CD4-positive, CD25-positive, alpha-beta regulatory T cell (primary cell): ENCODE measurements around the gene SORCS2. TPM values are rescaled to one million over a fixed set of nuclear protein-coding genes. Genes with fewer than 3 reads are reported as not detected.
"Not testable (repeated sequence)": the region's sequence is repeated elsewhere in the genome, so short reads cannot be mapped to it uniquely, and the experiment has no call there.

Experiments used
- ATAC-seq, 2 donors: fragments of 150-1000 bp; cut with Tn5 transposase; one replicate each; pipeline ENCODE4 v1.10.0; 2021; ENCODE audit warnings: low read depth in 2 of 2, moderate number of reproducible peaks in 2 of 2, moderate library complexity in 1 of 2
- DNase-seq, 3 donors: peaks; one replicate each; pipeline versions ENCODE4 v3.0.0 to v3.0.0-alpha.2; 2012 to 2022; ENCODE audit warnings: mixed read lengths in 1 of 3
- H3K27ac ChIP-seq: one replicate; pipeline ENCODE4 v1.7.0; 2013; ENCODE audit warnings: mild to moderate bottlenecking, low read length; ENCODE audit not compliant: insufficient read depth, poor library complexity, severe bottlenecking
- H3K27me3 ChIP-seq: one replicate; pipeline ENCODE4 v1.7.0; 2013; ENCODE audit warnings: low read length; ENCODE audit not compliant: control insufficient read depth, insufficient read depth
- H3K36me3 ChIP-seq: one replicate; pipeline ENCODE4 v1.7.0; 2013; ENCODE audit warnings: mild to moderate bottlenecking, low read length, moderate library complexity; ENCODE audit not compliant: control insufficient read depth, insufficient read depth
- H3K4me1 ChIP-seq: 2 replicates; pipeline ENCODE4 v1.7.0; 2013; ENCODE audit warnings: mild to moderate bottlenecking, low read length; ENCODE audit not compliant: insufficient read depth, control insufficient read depth, poor library complexity, severe bottlenecking
- H3K4me3 ChIP-seq: one replicate; pipeline ENCODE4 v1.7.0; 2013; ENCODE audit warnings: low read depth, mild to moderate bottlenecking, low read length, moderate library complexity
- H3K9me3 ChIP-seq, 2 experiments: 1 replicate in 1 of 2; 2 replicates in 1 of 2; pipeline ENCODE4 v1.7.0; 2013; ENCODE audit warnings: low read length in 2 of 2, mild to moderate bottlenecking in 1 of 2, moderate library complexity in 1 of 2; ENCODE audit not compliant: control insufficient read depth in 2 of 2
- H3K27ac Mint-ChIP-seq, 3 donors: one replicate each; pipeline ENCODE4 v1.8.0; 2020 to 2022; ENCODE audit warnings: mild to moderate bottlenecking in 3 of 3, mixed read lengths in 3 of 3, moderate library complexity in 2 of 3
- H3K27me3 Mint-ChIP-seq: one replicate; pipeline ENCODE4 v1.8.0; 2022; ENCODE audit warnings: mild to moderate bottlenecking, mixed read lengths
- H3K36me3 Mint-ChIP-seq: one replicate; pipeline ENCODE4 v1.8.0; 2020; ENCODE audit warnings: mixed read lengths
- H3K4me1 Mint-ChIP-seq, 4 donors: one replicate each; pipeline ENCODE4 v1.8.0; 2020 to 2022; ENCODE audit warnings: mixed read lengths in 4 of 4, mild to moderate bottlenecking in 1 of 4
- H3K4me3 Mint-ChIP-seq, 4 donors: one replicate each; pipeline ENCODE4 v1.8.0; 2020 to 2022; ENCODE audit warnings: mild to moderate bottlenecking in 4 of 4, mixed read lengths in 4 of 4, moderate library complexity in 3 of 4
- H3K9me3 Mint-ChIP-seq, 7 donors: one replicate each; pipeline ENCODE4 v1.8.0; 2020 to 2022; ENCODE audit warnings: mixed read lengths in 7 of 7, mild to moderate bottlenecking in 3 of 7, moderate library complexity in 2 of 7
- polyA plus RNA-seq, 4 donors: library from polyadenylated mRNA; unstranded; fragments of 300-500 nt; fragmentation: Illumina TruSeq; gene quantifications; one replicate each; pipeline ENCODE4 v1.2.3, GENCODE V29; 2021
- total RNA-seq: library from RNA; stranded (reverse); gene quantifications from one replicate; pipeline ENCODE4 v1.2.3, GENCODE V29; 2022

SORCS2 gene
- total and polyA plus RNA-seq, 5 donors from 2014 or later = not detected

DNA sequence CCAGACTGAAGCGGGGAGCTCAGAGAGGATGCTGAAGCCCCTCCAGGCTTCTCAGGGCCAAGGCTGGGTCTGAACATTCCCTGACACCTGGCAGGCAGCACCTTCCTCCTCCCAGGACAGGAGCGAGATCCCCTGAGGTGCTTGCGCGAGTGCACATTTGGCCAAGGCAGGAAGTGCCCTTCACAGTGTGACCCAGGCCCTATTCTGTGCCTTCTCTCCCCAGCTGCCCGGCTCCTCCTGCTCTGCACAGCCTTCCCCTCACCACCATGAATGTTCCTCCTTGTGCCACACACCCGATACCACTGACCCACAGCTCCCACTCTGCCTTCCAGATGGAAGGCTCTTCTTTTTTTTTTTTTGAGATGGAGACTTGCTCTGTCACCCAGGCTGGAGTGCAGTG is 259.5 kb downstream of the SORCS2 start:
- no peaks in the 10 kb centered on the region for H3K27me3 Mint-ChIP-seq
- Histone ChIP-seq H3K9me3 (no peaks in the 10 kb centered on the region), H3K4me1 (no peaks in the 10 kb centered on the region), H3K36me3 (no peaks in the 10 kb centered on the region), H3K4me3 (no peak overlapping the region), H3K27me3 (no peaks in the 10 kb centered on the region), H3K27ac (no peak overlapping the region)
- ATAC-seq = no peak
- DNase-seq = no peak
- H3K4me3 Mint-ChIP-seq = no peak overlapping the region
- no peaks in the 10 kb centered on the region for H3K4me1 Mint-ChIP-seq
- no peak overlapping the region for H3K27ac Mint-ChIP-seq
- H3K9me3 Mint-ChIP-seq = peaks cover 0 to 8% (median 0%) of the 10 kb centered on the region in 7 donors
- no peaks in the 10 kb centered on the region for H3K36me3 Mint-ChIP-seq

DNA sequence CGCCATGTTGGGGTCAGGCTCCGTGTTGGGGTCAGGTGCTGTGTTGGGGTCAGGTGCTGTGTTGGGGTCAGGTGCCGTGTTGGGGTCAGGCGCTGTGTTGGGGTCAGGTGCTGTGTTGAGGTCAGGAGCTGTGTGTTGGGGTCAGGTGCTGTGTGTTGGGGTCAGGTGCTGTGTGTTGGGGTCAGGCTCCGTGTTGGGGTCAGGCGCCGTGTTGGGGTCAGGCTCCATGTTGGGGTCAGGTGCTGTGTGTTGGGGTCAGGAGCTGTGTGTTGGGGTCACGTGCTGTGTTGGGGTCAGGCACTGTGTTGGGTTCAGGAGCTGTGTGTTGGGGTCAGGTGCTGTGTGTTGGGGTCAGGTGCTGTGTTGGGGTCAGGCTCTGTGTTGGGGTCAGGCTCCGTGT is 260.5 kb downstream of the SORCS2 start:
- H3K4me3 ChIP-seq, H3K4me1 ChIP-seq, H3K36me3 Mint-ChIP-seq, H3K27ac Mint-ChIP-seq, H3K36me3 ChIP-seq, DNase-seq, H3K27me3 ChIP-seq, H3K9me3 ChIP-seq, H3K27me3 Mint-ChIP-seq, H3K9me3 Mint-ChIP-seq, ATAC-seq, H3K27ac ChIP-seq, H3K4me1 Mint-ChIP-seq, H3K4me3 Mint-ChIP-seq: not testable (repeated sequence)

DNA sequence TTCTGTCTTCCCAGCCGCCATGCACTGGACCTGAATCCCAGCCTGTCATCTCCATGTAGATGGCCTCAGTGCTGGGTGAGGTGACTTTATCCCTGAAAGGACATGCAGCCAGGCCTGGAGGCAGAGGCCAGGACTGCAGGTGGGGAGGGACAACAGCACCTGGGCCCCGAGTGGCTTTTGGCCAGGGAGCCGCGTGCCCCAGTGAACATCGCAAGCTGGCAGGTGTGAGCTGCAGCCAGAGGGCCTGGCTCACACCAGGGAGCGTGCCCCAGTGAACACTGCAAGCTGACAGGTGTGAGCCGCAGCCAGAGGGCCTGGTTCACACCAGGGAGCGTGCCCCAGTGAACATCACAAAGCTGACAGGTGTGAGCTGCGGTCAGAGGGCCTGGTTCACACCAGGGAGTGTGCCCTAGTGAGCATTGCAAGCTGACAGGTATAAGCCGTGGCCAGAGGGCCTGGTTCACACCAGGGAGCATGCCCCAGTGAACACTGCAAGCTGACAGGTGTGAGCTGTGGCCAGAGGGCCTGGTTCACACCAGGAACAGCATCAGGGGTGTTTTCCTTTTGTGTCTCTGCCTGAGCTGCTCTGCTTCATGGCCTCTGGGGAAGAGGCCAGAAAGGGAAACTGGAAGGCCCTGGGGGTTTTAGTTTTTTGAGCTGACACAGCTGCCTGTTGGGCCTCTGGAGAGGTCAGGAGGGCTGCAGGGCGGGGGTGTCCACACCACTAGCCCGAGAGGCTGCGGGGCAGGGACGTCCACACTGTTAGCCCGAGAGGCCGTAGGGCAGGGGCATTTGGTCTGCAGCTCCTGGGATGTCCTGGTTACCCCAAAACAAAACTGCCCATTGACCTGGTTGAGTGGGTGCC is 265.1 kb downstream of the SORCS2 start:
- no peaks in the 10 kb centered on the region for H3K36me3 ChIP-seq
- H3K9me3 ChIP-seq = no peaks in the 10 kb centered on the region
- Mint-ChIP-seq H3K36me3 (no peaks in the 10 kb centered on the region), H3K27me3 (no peaks in the 10 kb centered on the region), H3K4me3 (no peak overlapping the region), H3K4me1 (no peaks in the 10 kb centered on the region), H3K9me3 (no peaks in the 10 kb centered on the region), H3K27ac (no peak overlapping the region)
- no peak overlapping the region for H3K4me3 ChIP-seq
- ATAC-seq (no peak), DNase-seq (no peak)
- H3K4me1 ChIP-seq = no peaks in the 10 kb centered on the region
- no peaks in the 10 kb centered on the region for H3K27me3 ChIP-seq
- H3K27ac ChIP-seq = no peak overlapping the region

DNA sequence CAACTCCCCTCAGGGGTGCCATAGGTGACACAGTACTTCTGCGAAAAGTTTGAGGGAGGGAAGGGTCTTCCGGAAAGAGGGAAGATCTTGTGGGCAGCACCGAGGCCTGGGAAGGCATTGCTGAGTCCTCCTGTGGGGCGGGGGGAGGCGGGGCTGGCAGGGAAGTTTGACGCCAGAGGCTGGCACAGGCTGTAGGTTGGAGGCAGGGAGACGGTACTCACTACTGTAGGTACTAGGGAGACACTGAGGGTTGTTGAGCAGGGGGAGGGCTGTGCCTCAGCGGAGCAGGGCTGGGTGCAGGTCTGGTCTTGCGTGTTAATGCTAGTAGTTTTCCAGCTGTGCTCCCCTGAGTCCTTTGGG is 265.7 kb downstream of the SORCS2 start:
- Histone ChIP-seq H3K27me3 (no peaks in the 10 kb centered on the region), H3K4me1 (no peaks in the 10 kb centered on the region), H3K9me3 (no peaks in the 10 kb centered on the region), H3K36me3 (no peaks in the 10 kb centered on the region), H3K4me3 (no peak overlapping the region), H3K27ac (no peak overlapping the region)
- Mint-ChIP-seq H3K9me3 (no peaks in the 10 kb centered on the region), H3K27ac (no peak overlapping the region), H3K27me3 (no peaks in the 10 kb centered on the region), H3K36me3 (no peaks in the 10 kb centered on the region), H3K4me1 (no peaks in the 10 kb centered on the region), H3K4me3 (no peak overlapping the region)
- ATAC-seq = no peak
- DNase-seq = no peak

DNA sequence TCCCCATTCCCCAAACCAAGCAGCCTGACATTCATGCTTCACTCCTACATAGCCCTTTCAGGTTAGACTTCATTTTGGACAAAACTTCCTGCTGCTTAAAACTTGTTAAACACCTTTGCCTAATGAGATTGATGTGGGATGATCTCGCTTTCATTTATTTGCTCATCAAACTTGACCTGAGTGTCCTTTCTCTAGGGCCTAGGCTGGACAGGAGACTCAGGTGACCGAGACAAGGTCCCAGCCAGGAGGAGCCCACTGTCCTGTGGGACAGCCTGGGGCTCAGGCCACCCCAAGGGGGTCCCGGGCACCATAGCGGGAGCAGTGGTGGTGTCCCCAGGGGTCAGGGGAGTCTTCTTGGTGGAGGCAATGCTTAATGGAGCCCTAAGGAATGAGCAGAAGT is 266.1 kb downstream of the SORCS2 start:
- Mint-ChIP-seq H3K4me3 (no peak overlapping the region), H3K36me3 (no peaks in the 10 kb centered on the region), H3K4me1 (no peaks in the 10 kb centered on the region), H3K9me3 (no peaks in the 10 kb centered on the region), H3K27ac (no peak overlapping the region), H3K27me3 (no peaks in the 10 kb centered on the region)
- Histone ChIP-seq H3K27me3 (no peaks in the 10 kb centered on the region), H3K27ac (no peak overlapping the region), H3K4me3 (no peak overlapping the region), H3K36me3 (no peaks in the 10 kb centered on the region), H3K9me3 (no peaks in the 10 kb centered on the region), H3K4me1 (no peaks in the 10 kb centered on the region)
- ATAC-seq (no peak), DNase-seq (no peak)

DNA sequence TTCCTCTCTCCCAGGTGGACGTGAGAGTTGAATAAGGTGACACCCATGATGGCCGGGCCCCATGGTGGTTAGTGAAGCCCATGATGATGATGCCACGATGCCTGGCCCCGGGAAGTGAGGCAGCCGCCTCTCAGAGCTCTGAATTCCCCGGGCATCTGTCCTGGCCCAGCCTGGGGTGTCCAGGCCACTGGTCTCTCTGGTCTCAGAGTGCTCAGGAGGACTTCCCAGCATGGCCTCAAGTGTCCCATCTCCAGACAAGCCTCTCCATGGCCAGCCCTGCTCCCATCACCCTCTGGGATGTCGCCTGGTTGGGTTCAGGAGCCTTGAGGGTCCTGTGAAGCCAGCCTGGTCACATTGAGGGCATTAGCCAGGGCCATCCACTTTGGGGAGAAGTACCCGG is 267.1 kb downstream of the SORCS2 start:
- Mint-ChIP-seq H3K4me3 (no peak overlapping the region), H3K9me3 (no peaks in the 10 kb centered on the region), H3K27me3 (no peaks in the 10 kb centered on the region), H3K27ac (no peak overlapping the region), H3K36me3 (no peaks in the 10 kb centered on the region), H3K4me1 (no peaks in the 10 kb centered on the region)
- Histone ChIP-seq H3K4me1 (no peaks in the 10 kb centered on the region), H3K27me3 (no peaks in the 10 kb centered on the region), H3K4me3 (no peak overlapping the region), H3K27ac (no peak overlapping the region), H3K36me3 (no peaks in the 10 kb centered on the region), H3K9me3 (no peaks in the 10 kb centered on the region)
- ATAC-seq = no peak
- DNase-seq = no peak

DNA sequence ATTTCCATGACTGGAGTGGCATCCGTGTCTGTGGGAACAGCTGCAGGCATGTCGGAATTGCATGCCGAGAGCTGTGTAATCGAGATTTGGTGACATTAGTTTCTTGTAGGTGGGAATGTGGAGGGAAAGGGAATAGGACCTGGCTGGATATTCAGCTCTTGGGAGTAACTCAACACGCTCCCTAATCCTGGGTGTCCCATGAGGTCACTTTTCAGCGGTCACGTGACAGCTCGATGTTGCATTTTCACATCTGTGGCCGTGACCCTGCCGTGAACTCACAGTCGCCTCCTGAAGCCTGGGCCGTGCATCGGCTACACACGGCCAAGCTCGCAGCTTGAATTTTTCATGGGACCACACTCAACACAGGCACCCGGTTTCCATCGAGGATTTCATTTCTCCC is 268.2 kb downstream of the SORCS2 start:
- Mint-ChIP-seq H3K36me3 (no peaks in the 10 kb centered on the region), H3K4me1 (no peaks in the 10 kb centered on the region), H3K27ac (no peak overlapping the region), H3K9me3 (peaks cover 0 to 1% (median 0%) of the 10 kb centered on the region in 7 donors), H3K27me3 (no peaks in the 10 kb centered on the region), H3K4me3 (no peak overlapping the region)
- DNase-seq (no peak), ATAC-seq (no peak)
- no peaks in the 10 kb centered on the region for H3K27me3 ChIP-seq
- no peak overlapping the region for H3K4me3 ChIP-seq
- H3K9me3 ChIP-seq = no peaks in the 10 kb centered on the region
- H3K27ac ChIP-seq = no peak overlapping the region
- H3K36me3 ChIP-seq = no peaks in the 10 kb centered on the region
- H3K4me1 ChIP-seq = no peaks in the 10 kb centered on the region

DNA sequence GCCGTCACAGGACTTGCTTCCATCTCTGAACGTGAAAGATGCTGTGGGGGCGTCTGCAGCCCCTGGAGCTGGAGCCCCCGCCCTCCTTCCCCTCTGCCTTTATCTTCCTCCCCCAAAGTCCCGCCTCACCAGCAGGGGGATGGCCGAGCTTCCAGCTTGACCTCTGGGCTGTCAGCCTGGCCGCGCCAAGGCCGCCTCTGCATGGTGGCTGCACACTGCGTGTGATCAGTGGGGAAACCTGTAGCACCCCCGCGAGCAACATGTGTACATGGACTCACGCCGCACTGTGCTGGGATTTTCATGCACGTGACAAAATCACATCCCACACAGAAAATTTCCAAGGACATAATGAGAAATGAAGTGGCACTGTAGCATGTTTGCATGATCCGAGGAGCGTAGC is 268.9 kb downstream of the SORCS2 start:
- DNase-seq (no peak), ATAC-seq (no peak)
- H3K27me3 Mint-ChIP-seq = no peaks in the 10 kb centered on the region
- H3K36me3 Mint-ChIP-seq = no peaks in the 10 kb centered on the region
- H3K27me3 ChIP-seq = no peaks in the 10 kb centered on the region
- peaks cover 0 to 3% (median 0%) of the 10 kb centered on the region in 7 donors for H3K9me3 Mint-ChIP-seq
- H3K27ac Mint-ChIP-seq = no peak overlapping the region
- H3K9me3 ChIP-seq = no peaks in the 10 kb centered on the region
- H3K36me3 ChIP-seq = no peaks in the 10 kb centered on the region
- H3K4me3 Mint-ChIP-seq = peak overlapping the region in 1 of 4 donors; percentile 73
- no peaks in the 10 kb centered on the region for H3K4me1 Mint-ChIP-seq
- no peaks in the 10 kb centered on the region for H3K4me1 ChIP-seq
- H3K27ac ChIP-seq = no peak overlapping the region
- H3K4me3 ChIP-seq = no peak overlapping the region
